A673 (cell line): Measurements from ENCODE around the gene CAMK2A. TPM values are rescaled to one million over a fixed set of nuclear protein-coding genes. Genes with fewer than 3 reads are reported as not detected.

Experiments used
- BruUV-seq: library from RNA; stranded (reverse); fragments of 400-500 nt; replicated peaks from 2 replicates; lab custom pipeline; 2021; lab: Mats Ljungman, UMichigan
- CTCF ChIA-PET: fragments of 300-600 bp; sonication (Branson Sonifier 250); formaldehyde crosslinking; loops from one replicate; lab custom pipeline; 2022; ENCODE audit warnings: antibody characterized with exemption; lab: Charles Lee
- POLR2A ChIA-PET: fragments of 300-600 bp; sonication (Branson Sonifier 250); formaldehyde crosslinking; loops from one replicate; lab custom pipeline; 2022; ENCODE audit warnings: antibody characterized with exemption; ENCODE audit not compliant: low non-redundant PET; lab: Charles Lee
- DNase-seq: peaks from one replicate; pipeline ENCODE4 v3.0.0-alpha.2; 2015; ENCODE audit warnings: low spot score
- H3K27ac ChIP-seq: fragments of 200-600 bp; sonication (generic); 2 replicates; pipeline ENCODE4 v1.5.1; 2016; ENCODE audit warnings: mixed run types, low read depth, mild to moderate bottlenecking, mixed read lengths, antibody characterized with exemption, low read length; ENCODE audit not compliant: poor library complexity, severe bottlenecking
- H3K27me3 ChIP-seq: fragments of 200-600 bp; sonication (generic); replicated peaks from 2 replicates; pipeline ENCODE4 v1.6.1; 2017; ENCODE audit warnings: mixed run types, low read depth, mild to moderate bottlenecking, mixed read lengths, antibody characterized with exemption, low read length; ENCODE audit not compliant: insufficient read depth, poor library complexity
- H3K36me3 ChIP-seq: fragments of 200-600 bp; sonication (generic); 2 replicates; pipeline ENCODE4 v1.6.1; 2016; ENCODE audit warnings: mixed run types, mild to moderate bottlenecking, mixed read lengths, antibody characterized with exemption, low read length; ENCODE audit not compliant: insufficient read depth, poor library complexity, severe bottlenecking
- H3K4me1 ChIP-seq: fragments of 200-600 bp; sonication (generic); 2 replicates; pipeline ENCODE4 v1.6.1; 2017; ENCODE audit warnings: mixed run types, mild to moderate bottlenecking, mixed read lengths, antibody characterized with exemption, low read length; ENCODE audit not compliant: insufficient read depth, poor library complexity, severe bottlenecking
- H3K4me3 ChIP-seq: fragments of 200-600 bp; sonication (generic); 2 replicates; pipeline ENCODE4 v1.5.1; 2016; ENCODE audit warnings: low read depth, mixed run types, mild to moderate bottlenecking, mixed read lengths, low read length; ENCODE audit not compliant: poor library complexity, severe bottlenecking
- H3K9me3 ChIP-seq: fragments of 200-600 bp; sonication (generic); 2 replicates; pipeline ENCODE4 v1.6.1; 2016; ENCODE audit warnings: mixed run types, low read depth, mild to moderate bottlenecking, mixed read lengths, antibody characterized with exemption, low read length; ENCODE audit not compliant: poor library complexity, severe bottlenecking
- EZH2 ChIP-seq: fragments of 200-600 bp; sonication (generic); IDR thresholded peaks from 2 replicates; pipeline ENCODE4 v1.6.1; 2017; ENCODE audit warnings: borderline replicate concordance, low read depth, mild to moderate bottlenecking, mixed read lengths, antibody characterized with exemption, low read length; ENCODE audit not compliant: poor library complexity, severe bottlenecking
- intact Hi-C: fragments of 100-400 bp; cut with micrococcal nuclease; formaldehyde crosslinking; loops from one replicate; pipeline ENCODE4 v1.10.0; 2022; ENCODE audit not compliant: unreplicated experiment
- total RNA-seq: library from RNA; stranded (reverse); gene quantifications from 2 replicates; pipeline ENCODE4 v1.2.3, GENCODE V29; 2021
- TF ChIP-seq, protein P1 (sequence below): fragments of 300-800, 200-600 bp; sonication (generic); conservative IDR thresholded peaks from 2 replicates; pipeline ENCODE4 v1.5.1; 2017; ENCODE audit warnings: low read depth, mild to moderate bottlenecking, antibody characterized with exemption, low read length, moderate library complexity, mixed read lengths

The CAMK2A gene
- total RNA-seq, 1 experiment from 2014 or later: not detected

DNA sequence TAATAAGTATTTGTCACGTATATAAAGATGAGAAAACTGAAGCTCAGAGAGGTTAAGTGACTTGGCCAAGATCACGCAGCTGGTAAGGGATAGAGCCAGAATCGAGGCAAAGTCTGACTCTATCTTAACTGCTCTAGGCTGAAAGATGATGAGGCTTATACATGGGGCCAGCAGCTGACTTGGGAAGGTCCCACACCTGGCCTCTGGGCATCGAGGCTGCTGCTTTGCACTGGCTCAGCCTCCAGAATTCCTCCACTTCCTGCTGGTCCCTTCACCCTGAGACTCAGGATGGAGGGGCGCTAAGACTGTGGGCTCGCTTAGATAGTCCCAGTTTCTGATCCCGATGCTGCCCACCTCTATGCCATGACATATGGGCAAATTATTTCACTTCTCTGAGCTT lies 35.2 kb downstream of the CAMK2A start:
- no peaks in the 10 kb centered on the region for H3K27me3 ChIP-seq
- no peaks in the 10 kb centered on the region for H3K36me3 ChIP-seq
- no TSS peak for BruUV-seq
- no peaks in the 10 kb centered on the region for H3K4me1 ChIP-seq
- H3K4me3 ChIP-seq: no peak overlapping the region
- POLR2A ChIA-PET: no interaction called here
- no peaks in the 10 kb centered on the region for H3K9me3 ChIP-seq
- no peak overlapping the region for H3K27ac ChIP-seq
- DNase-seq: no peak
- intact Hi-C loops: no loop called here
- TF ChIP-seq, protein P1, sequence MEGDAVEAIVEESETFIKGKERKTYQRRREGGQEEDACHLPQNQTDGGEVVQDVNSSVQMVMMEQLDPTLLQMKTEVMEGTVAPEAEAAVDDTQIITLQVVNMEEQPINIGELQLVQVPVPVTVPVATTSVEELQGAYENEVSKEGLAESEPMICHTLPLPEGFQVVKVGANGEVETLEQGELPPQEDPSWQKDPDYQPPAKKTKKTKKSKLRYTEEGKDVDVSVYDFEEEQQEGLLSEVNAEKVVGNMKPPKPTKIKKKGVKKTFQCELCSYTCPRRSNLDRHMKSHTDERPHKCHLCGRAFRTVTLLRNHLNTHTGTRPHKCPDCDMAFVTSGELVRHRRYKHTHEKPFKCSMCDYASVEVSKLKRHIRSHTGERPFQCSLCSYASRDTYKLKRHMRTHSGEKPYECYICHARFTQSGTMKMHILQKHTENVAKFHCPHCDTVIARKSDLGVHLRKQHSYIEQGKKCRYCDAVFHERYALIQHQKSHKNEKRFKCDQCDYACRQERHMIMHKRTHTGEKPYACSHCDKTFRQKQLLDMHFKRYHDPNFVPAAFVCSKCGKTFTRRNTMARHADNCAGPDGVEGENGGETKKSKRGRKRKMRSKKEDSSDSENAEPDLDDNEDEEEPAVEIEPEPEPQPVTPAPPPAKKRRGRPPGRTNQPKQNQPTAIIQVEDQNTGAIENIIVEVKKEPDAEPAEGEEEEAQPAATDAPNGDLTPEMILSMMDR: no peak
- no peak for TF ChIP-seq EZH2
- CTCF ChIA-PET: no interaction called here

DNA sequence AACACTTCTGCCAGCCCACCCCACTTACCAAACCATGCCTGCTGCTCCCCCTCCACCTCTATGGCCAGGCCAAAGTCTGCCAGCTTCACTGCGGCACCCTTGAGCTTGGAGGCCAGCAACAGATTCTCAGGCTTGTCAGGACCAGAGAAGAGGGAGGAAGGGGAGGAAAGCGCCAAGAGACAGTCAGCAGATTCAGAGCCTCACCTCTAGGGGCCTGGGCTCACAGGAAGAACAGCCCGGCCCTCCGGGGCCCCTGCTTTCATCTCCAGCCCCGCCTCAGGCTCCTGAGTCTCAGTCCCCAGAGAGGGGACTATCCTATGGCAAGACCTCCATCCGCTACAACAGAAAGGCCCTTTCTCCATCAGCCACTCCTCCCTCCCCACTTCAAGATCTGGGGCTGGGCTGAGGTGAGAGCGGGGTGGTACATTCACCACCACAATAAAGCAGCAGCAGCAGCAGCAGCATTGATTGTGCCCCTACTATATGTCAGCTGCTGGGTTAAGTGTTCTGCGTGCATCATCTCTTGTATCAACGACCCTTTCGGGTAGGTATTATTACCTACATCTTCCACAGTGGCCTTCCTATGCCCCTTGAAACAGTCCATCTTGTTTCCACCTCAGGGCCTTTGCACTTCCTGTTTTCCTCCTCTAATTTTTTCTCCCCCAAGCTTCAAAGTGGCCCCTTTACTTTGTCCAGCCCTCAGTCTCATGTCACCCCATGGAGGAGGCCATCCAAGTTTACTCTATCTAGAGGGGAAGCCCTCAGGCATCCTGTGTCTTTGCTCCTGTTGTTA lies 36.0 kb downstream of the CAMK2A start:
- BruUV-seq: no TSS peak
- DNase-seq: no peak
- Histone ChIP-seq H3K4me1 (no peaks in the 10 kb centered on the region), H3K9me3 (no peaks in the 10 kb centered on the region), H3K4me3 (no peak overlapping the region), H3K27ac (no peak overlapping the region), H3K36me3 (no peaks in the 10 kb centered on the region), H3K27me3 (no peaks in the 10 kb centered on the region)
- ChIA-PET POLR2A (no interaction called here), CTCF (no interaction called here)
- intact Hi-C loops: no loop called here
- TF ChIP-seq, protein P1: no peak
- TF ChIP-seq EZH2: no peak

DNA sequence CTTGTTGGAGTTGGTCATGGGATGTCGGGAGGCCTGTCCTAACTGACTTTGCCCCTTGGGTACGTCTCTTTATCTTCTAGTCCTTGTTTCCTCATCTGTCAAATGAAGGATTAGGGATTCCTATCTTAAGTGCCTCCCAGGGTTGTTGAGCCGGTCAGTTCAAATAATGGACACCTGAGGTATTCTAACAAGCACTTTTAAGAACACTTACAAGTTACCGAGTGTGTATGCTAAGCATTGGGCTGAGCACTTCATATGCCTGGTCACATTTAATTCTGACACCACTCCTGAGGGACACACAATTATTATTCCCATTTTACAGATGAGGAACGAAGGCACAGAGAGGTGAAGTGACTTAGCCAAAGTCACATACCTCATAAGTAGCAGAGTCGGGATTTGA lies 37.1 kb downstream of the CAMK2A start:
- ChIA-PET CTCF (no interaction called here), POLR2A (interaction anchor here (0.6 kb wide), 1 partner anchor 158 kb away, joined by 3 read pairs; no protein-coding TSS in a partner anchor)
- Histone ChIP-seq H3K27ac (no peak overlapping the region), H3K36me3 (no peaks in the 10 kb centered on the region), H3K4me3 (no peak overlapping the region), H3K27me3 (no peaks in the 10 kb centered on the region), H3K4me1 (no peaks in the 10 kb centered on the region), H3K9me3 (no peaks in the 10 kb centered on the region)
- no peak for TF ChIP-seq EZH2
- intact Hi-C loops: no loop called here
- BruUV-seq: no TSS peak
- no peak for DNase-seq
